GM20000 (cell line): ENCODE results near the gene IMMT.

Experiments
- DNase-seq: peaks from one replicate; pipeline ENCODE4 v3.0.0; 2012; ENCODE audit warnings: low spot score
- CTCF ChIP-seq: IDR thresholded peaks from 2 replicates; pipeline ENCODE4 v1.5.1; 2012; ENCODE audit warnings: mild to moderate bottlenecking, control low read depth; ENCODE audit errors: extremely low read depth, missing control alignments

IMMT gene

GRCh38 chr2:86118130-86118529 is 77.1 kb downstream of the IMMT start:
- TF ChIP-seq CTCF: no peak
- no peak for DNase-seq

GRCh38 chr2:86107031-86107430 is 88.2 kb downstream of the IMMT start:
- no peak for DNase-seq
- no peak for TF ChIP-seq CTCF

- DNase-seq: peak; percentile 84
- TF ChIP-seq CTCF: no peak
Measured at GRCh38 chr2:86105969-86106945, 89.0 kb downstream of the IMMT start, which contains the start of gene PTCD3. Gene PTCD3 (plus strand): TSS chr2:86106235. CDS start chr2:86106248, 13 bp downstream.

GRCh38 chr2:86105252-86105968 is 89.9 kb downstream of the IMMT start, which contains the start of gene POLR1A:
Gene POLR1A (minus strand): TSS chr2:86105886. CDS start chr2:86105776, 110 bp downstream.
- DNase-seq: peak; percentile 61
- TF ChIP-seq CTCF: no peak

- no peak for DNase-seq
- TF ChIP-seq CTCF: no peak
Measured at GRCh38 chr2:86102157-86102556, 93.1 kb downstream of the IMMT start.

GRCh38 chr2:86097913-86098312 is 97.3 kb downstream of the IMMT start:
- no peak for DNase-seq
- TF ChIP-seq CTCF: no peak
